Cardiac muscle cell (in vitro differentiated cells and primary cell): ENCODE measurements around the gene DDX5. TPM values are rescaled to one million over a fixed set of nuclear protein-coding genes. Genes with fewer than 3 reads are reported as not detected.

ENCODE experiments used
- DNase-seq, 2 donors: peaks; one replicate each; pipeline versions ENCODE4 v3.0.0 to v3.0.0-alpha.2; 2010 to 2017; ENCODE audit warnings: low read depth in 1 of 2, low spot score in 1 of 2
- H3K27ac ChIP-seq: fragments of 200-600 bp; sonication (generic); 2 replicates; pipeline ENCODE4 v1.5.1; 2016
- H3K27me3 ChIP-seq: fragments of 200-600 bp; sonication (generic); 2 replicates; pipeline ENCODE4 v1.6.0; 2016; ENCODE audit warnings: control low read depth
- H3K36me3 ChIP-seq: fragments of 200-600 bp; sonication (generic); 2 replicates; pipeline ENCODE4 v1.5.1; 2016; ENCODE audit warnings: control low read depth
- H3K4me1 ChIP-seq: fragments of 200-600 bp; sonication (generic); 2 replicates; pipeline ENCODE4 v1.8.1; 2017; ENCODE audit warnings: low read depth, mild to moderate bottlenecking, mixed run types
- H3K4me3 ChIP-seq: fragments of 200-600 bp; sonication (generic); 2 replicates; pipeline ENCODE4 v1.5.1; 2016; ENCODE audit warnings: mild to moderate bottlenecking
- H3K9me3 ChIP-seq: fragments of 200-600 bp; sonication (generic); 2 replicates; pipeline ENCODE4 v1.5.1; 2017; ENCODE audit warnings: low read depth, mild to moderate bottlenecking, control low read depth
- polyA plus RNA-seq: library from polyadenylated mRNA; unstranded; fragments of >200 nt; fragmentation: Nextera tagmentation; extraction: Ambion mirVana; gene quantifications from 2 replicates; pipeline ENCODE4 v1.2.1, GENCODE V29; 2016
- total RNA-seq: library from RNA; depleted of rRNA; stranded (reverse); fragments of >200 nt; gene quantifications from 2 replicates; pipeline ENCODE4 v1.2.3, GENCODE V29; 2016
- TF ChIP-seq, protein P1 (sequence below): IDR thresholded peaks from 2 replicates; pipeline ENCODE4 v1.5.1; 2012; ENCODE audit warnings: low read depth, mild to moderate bottlenecking, low read length

Gene DDX5
- total and polyA plus RNA-seq, 2 experiments from 2014 or later = 639 to 1,000 TPM

DNA sequence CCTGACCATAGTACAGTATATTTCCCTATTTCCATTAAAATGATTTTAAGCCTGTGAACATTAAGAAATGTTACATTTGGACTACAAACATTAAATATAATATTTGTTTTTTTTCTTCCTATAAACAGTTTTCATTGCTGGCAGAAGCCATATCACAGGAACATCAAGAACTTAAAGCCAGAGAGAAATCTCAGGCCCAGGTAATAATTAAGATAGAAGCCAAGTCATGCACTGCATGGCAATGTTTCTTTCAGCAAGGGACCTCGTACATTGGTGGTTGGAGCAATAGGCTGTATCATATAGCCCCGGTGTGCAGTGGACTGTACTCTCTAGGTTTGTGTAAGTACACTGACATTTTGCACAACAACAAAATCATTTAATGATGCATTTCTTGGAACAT, 30.8 kb upstream of the DDX5 start:
- no peaks in the 10 kb centered on the region for H3K4me1 ChIP-seq
- no peaks in the 10 kb centered on the region for H3K9me3 ChIP-seq
- no peaks in the 10 kb centered on the region for H3K27me3 ChIP-seq
- no peak overlapping the region for H3K4me3 ChIP-seq
- peaks cover 63% of the 10 kb centered on the region for H3K36me3 ChIP-seq
- no peak for DNase-seq
- TF ChIP-seq, protein P1, sequence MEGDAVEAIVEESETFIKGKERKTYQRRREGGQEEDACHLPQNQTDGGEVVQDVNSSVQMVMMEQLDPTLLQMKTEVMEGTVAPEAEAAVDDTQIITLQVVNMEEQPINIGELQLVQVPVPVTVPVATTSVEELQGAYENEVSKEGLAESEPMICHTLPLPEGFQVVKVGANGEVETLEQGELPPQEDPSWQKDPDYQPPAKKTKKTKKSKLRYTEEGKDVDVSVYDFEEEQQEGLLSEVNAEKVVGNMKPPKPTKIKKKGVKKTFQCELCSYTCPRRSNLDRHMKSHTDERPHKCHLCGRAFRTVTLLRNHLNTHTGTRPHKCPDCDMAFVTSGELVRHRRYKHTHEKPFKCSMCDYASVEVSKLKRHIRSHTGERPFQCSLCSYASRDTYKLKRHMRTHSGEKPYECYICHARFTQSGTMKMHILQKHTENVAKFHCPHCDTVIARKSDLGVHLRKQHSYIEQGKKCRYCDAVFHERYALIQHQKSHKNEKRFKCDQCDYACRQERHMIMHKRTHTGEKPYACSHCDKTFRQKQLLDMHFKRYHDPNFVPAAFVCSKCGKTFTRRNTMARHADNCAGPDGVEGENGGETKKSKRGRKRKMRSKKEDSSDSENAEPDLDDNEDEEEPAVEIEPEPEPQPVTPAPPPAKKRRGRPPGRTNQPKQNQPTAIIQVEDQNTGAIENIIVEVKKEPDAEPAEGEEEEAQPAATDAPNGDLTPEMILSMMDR = no peak
- no peak overlapping the region for H3K27ac ChIP-seq

DNA sequence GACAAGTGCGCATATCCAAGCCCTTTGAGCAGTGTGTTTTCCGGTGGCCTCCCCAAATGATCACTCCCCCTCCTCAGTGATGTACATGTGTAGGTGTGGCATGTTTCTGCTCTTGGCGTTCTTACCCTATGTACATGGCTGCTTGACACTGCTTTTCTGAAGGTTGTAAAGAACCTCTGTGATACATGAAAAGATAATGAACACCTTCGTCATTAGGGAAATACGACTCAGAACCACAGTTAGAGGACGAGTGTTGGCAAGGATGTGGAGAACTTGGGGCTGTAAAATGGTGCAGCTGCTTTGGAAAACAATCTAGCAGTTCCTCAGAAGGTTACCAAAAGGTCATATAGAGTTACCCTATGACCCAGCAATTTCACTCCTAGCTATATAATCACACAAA, 29.3 kb upstream of the DDX5 start:
- Histone ChIP-seq H3K9me3 (no peaks in the 10 kb centered on the region), H3K4me1 (no peaks in the 10 kb centered on the region), H3K4me3 (no peak overlapping the region), H3K27me3 (no peaks in the 10 kb centered on the region), H3K27ac (peak overlapping the region; percentile 12), H3K36me3 (peaks cover 76% of the 10 kb centered on the region)
- no peak for DNase-seq
- TF ChIP-seq, protein P1 = no peak

DNA sequence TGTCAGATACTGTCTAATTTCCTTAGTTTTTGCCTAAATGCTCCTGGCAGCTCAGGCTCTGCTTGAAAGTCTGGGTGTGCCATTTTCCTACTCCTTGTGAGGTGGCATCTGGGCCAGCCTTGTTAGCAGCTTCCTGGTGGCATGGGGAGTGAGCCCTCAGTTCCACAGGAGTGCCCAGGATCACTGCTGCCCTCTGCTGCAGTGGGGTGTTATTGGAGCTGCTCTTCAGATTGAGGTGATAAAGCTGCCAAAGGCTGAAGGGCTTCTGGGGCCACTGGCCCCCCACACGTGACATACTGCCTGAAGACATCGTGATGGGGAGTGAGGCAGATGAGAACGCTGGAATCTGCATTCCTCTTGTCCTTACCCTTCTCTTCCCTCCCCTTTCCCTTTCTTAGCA, 28.1 kb upstream of the DDX5 start:
- Histone ChIP-seq H3K4me3 (no peak overlapping the region), H3K27ac (peak overlapping the region; percentile 53), H3K27me3 (no peaks in the 10 kb centered on the region), H3K9me3 (no peaks in the 10 kb centered on the region), H3K36me3 (peaks cover 84% of the 10 kb centered on the region), H3K4me1 (no peaks in the 10 kb centered on the region)
- DNase-seq = no peak
- TF ChIP-seq, protein P1 = peak; percentile 13

DNA sequence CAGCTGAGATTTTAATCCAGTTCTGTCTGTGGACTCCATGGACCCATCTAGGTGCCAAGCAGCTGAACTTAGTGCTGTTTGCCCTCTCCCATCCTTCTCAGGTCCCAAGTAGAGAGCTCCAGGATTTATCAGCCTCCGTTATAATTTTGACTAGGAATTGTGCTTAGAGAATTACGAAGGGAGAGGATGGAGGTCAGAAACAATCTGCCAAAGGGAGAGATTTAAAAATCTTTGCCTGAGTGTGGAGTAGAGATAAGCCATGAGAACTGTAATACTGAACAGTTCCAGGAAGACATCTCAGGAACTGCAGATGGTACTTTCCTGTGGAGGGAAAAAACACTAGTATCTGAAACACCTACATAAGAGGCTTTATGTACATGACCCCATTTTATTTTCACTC, 27.7 kb upstream of the DDX5 start:
- Histone ChIP-seq H3K4me3 (no peak overlapping the region), H3K27me3 (no peaks in the 10 kb centered on the region), H3K9me3 (no peaks in the 10 kb centered on the region), H3K4me1 (no peaks in the 10 kb centered on the region), H3K27ac (peak overlapping the region; percentile 53), H3K36me3 (peaks cover 86% of the 10 kb centered on the region)
- no peak for DNase-seq
- TF ChIP-seq, protein P1 = no peak

DNA sequence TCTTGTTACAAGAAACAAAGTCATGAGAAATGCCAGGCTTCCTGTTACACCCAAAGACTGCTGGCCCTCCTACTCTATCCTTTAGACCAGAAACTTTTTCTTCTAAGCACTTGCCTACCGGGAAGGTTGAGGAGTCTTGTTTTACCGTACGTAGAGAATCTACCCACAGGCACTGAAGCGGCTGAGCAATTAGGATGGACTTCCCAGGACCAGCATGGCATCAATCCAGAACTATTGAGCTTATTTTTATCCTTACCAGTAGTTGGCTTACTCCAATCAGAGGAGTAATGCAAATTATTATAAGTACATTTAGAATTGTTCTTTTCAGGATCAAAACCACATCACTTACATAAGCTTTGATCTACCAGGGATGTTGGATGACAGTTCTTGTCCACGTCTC, 26.3 kb upstream of the DDX5 start:
- Histone ChIP-seq H3K4me3 (no peak overlapping the region), H3K27ac (no peak overlapping the region), H3K27me3 (no peaks in the 10 kb centered on the region), H3K9me3 (no peaks in the 10 kb centered on the region), H3K4me1 (no peaks in the 10 kb centered on the region), H3K36me3 (peaks cover 93% of the 10 kb centered on the region)
- TF ChIP-seq, protein P1 = no peak
- DNase-seq = no peak

DNA sequence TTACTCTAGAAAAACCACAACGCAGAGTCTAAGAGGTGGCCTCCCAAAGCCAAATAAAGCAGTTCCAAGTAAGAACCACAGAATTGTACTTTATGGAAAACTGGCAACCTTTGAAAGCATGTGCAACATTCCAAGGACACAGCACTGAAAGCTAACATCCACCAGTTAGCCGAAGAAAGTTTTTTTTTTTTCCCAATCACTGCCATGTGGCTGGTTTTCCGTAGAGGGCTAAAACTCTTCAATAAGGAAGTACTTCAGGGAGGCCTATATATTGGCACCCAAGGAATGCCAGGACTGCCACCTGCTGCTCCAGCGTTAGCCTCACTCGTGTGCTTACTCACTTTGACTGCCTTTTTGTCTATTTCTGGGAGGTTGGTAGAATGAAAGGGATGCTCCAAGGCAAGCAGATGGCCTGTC, 25.9 kb upstream of the DDX5 start:
- no peak overlapping the region for H3K27ac ChIP-seq
- H3K27me3 ChIP-seq = no peaks in the 10 kb centered on the region
- H3K4me3 ChIP-seq = no peak overlapping the region
- no peaks in the 10 kb centered on the region for H3K9me3 ChIP-seq
- H3K4me1 ChIP-seq = no peaks in the 10 kb centered on the region
- peaks cover 93% of the 10 kb centered on the region for H3K36me3 ChIP-seq
- no peak for DNase-seq
- TF ChIP-seq, protein P1 = no peak
